H1 (cell line): ENCODE data around the gene ANAPC2. TPM values are rescaled to one million over a fixed set of nuclear protein-coding genes. Genes with fewer than 3 reads are reported as not detected.

Experiments
- CTCF ChIA-PET: fragments of 300-600 bp; sonication (Branson Sonifier 250); formaldehyde crosslinking; loops from one replicate; lab custom pipeline; 2021; ENCODE audit not compliant: partially characterized antibody; lab: Charles Lee
- POLR2A ChIA-PET: fragments of 300-600 bp; sonication (Branson Sonifier 250); formaldehyde crosslinking; loops from one replicate; lab custom pipeline; 2021; ENCODE audit warnings: inconsistent platforms; ENCODE audit not compliant: partially characterized antibody; lab: Charles Lee
- DNase-seq, 2 experiments: peaks; one replicate each; pipeline versions ENCODE4 v3.0.0 to v3.0.0-alpha.2; 2010 to 2022; ENCODE audit warnings: low spot score in 2 of 2, low read depth in 1 of 2, mixed read lengths in 1 of 2
- FAIRE-seq: peaks from 2 replicates; lab custom pipeline; 2011; peaks lifted over from hg19 to GRCh38; lab: Jason Lieb, UNC
- H2AFZ ChIP-seq: 2 replicates; pipeline ENCODE4 v1.8.1; 2012; ENCODE audit warnings: low read length, inconsistent platforms
- H2AK5ac ChIP-seq: 2 replicates; pipeline ENCODE4 v1.6.1; 2013; ENCODE audit warnings: low read depth, low read length
- H2BK120ac ChIP-seq: replicated peaks from 2 replicates; pipeline ENCODE3; 2013; ENCODE audit warnings: low read depth, low read length, inconsistent platforms
- H2BK12ac ChIP-seq: 2 replicates; pipeline ENCODE4 v1.6.1; 2013; ENCODE audit warnings: low read depth, low read length
- H2BK15ac ChIP-seq: 2 replicates; pipeline ENCODE4 v1.6.1; 2013; ENCODE audit warnings: low read length
- H2BK20ac ChIP-seq: 2 replicates; pipeline ENCODE4 v1.6.1; 2013; ENCODE audit warnings: low read length
- H2BK5ac ChIP-seq: 2 replicates; pipeline ENCODE4 v1.6.1; 2013; ENCODE audit warnings: low read depth, low read length
- H3K14ac ChIP-seq: 2 replicates; pipeline ENCODE4 v1.6.1; 2013; ENCODE audit warnings: inconsistent platforms; ENCODE audit not compliant: insufficient read length
- H3K18ac ChIP-seq: 2 replicates; pipeline ENCODE4 v1.6.1; 2013; ENCODE audit warnings: low read length; ENCODE audit errors: extremely low read depth
- H3K23ac ChIP-seq: 2 replicates; pipeline ENCODE4 v1.6.1; 2013; ENCODE audit warnings: inconsistent platforms; ENCODE audit not compliant: insufficient read length
- H3K23me2 ChIP-seq: 2 replicates; pipeline ENCODE4 v1.6.1; 2013; ENCODE audit warnings: low read depth, low read length
- H3K27ac ChIP-seq: 2 replicates; pipeline ENCODE4 v1.6.1; 2011; ENCODE audit warnings: low read depth, low read length, inconsistent platforms
- H3K27me3 ChIP-seq, 4 experiments: replicated peaks in 1 of 4; 1 replicate in 1 of 4; 2 replicates in 3 of 4; pipeline versions ENCODE4 v1.6.1 to v1.8.1; 2011 to 2013; ENCODE audit warnings: low read length in 3 of 4, mild to moderate bottlenecking in 3 of 4, inconsistent platforms in 2 of 4, mixed read lengths in 2 of 4, moderate library complexity in 1 of 4; ENCODE audit not compliant: control insufficient read depth in 3 of 4, insufficient read depth in 3 of 4; ENCODE audit errors: extremely low read depth in 1 of 4
- H3K36me3 ChIP-seq, 4 experiments: 2 replicates each; pipeline versions ENCODE4 v1.6.1 to v1.8.1; 2011 to 2013; ENCODE audit warnings: mild to moderate bottlenecking in 4 of 4, low read length in 3 of 4, moderate library complexity in 2 of 4, control low read depth in 1 of 4, inconsistent platforms in 1 of 4; ENCODE audit not compliant: insufficient read depth in 4 of 4, control insufficient read depth in 2 of 4
- H3K4ac ChIP-seq: replicated peaks from 2 replicates; pipeline ENCODE3; 2013; ENCODE audit warnings: low read length, low read depth, mixed read lengths, inconsistent platforms; ENCODE audit not compliant: insufficient read length
- H3K4me1 ChIP-seq, 4 experiments: replicated peaks in 1 of 4; 1 replicate in 1 of 4; 2 replicates in 3 of 4; pipeline versions ENCODE4 v1.6.1 to v1.8.1; 2011 to 2013; ENCODE audit warnings: low read length in 3 of 4, inconsistent platforms in 2 of 4, mixed read lengths in 1 of 4; ENCODE audit not compliant: insufficient read depth in 4 of 4, control insufficient read depth in 3 of 4
- H3K4me2 ChIP-seq, 2 experiments: 2 replicates each; pipeline versions ENCODE4 v1.6.1 to v1.8.1; 2011 to 2013; ENCODE audit warnings: low read depth in 2 of 2, low read length in 2 of 2, control low read depth in 1 of 2, inconsistent platforms in 1 of 2, mild to moderate bottlenecking in 1 of 2; ENCODE audit not compliant: insufficient read depth in 1 of 2
- H3K4me3 ChIP-seq, 4 experiments: fragments of 200-600, 300-600 bp in 1 of 4; sonication (generic), shearing (Covaris generic), sonication (Bioruptor Twin) in 1 of 4; 2 replicates each; pipeline versions ENCODE4 v1.5.1 to v1.8.1; 2011 to 2016; ENCODE audit warnings: low read length in 4 of 4, low read depth in 3 of 4, control low read depth in 2 of 4, inconsistent platforms in 2 of 4, mild to moderate bottlenecking in 2 of 4, mixed read lengths in 1 of 4, moderate library complexity in 1 of 4; ENCODE audit not compliant: insufficient read depth in 2 of 4; ENCODE audit errors: extremely low read depth in 1 of 4
- H3K56ac ChIP-seq: replicated peaks from 2 replicates; pipeline ENCODE3; 2013; ENCODE audit warnings: low read depth, mild to moderate bottlenecking, mixed read lengths, low read length, inconsistent platforms; ENCODE audit not compliant: insufficient read length
- H3K79me1 ChIP-seq: 2 replicates; pipeline ENCODE4 v1.6.1; 2013; ENCODE audit warnings: low read depth, low read length, control low read depth
- H3K79me2 ChIP-seq, 2 experiments: 2 replicates each; pipeline versions ENCODE4 v1.6.1 to v1.8.1; 2012 to 2013; ENCODE audit warnings: low read length in 2 of 2, mild to moderate bottlenecking in 2 of 2, inconsistent platforms in 1 of 2; ENCODE audit not compliant: insufficient read depth in 2 of 2, control insufficient read depth in 1 of 2
- H3K9ac ChIP-seq, 4 experiments: replicated peaks in 1 of 4; 1 replicate in 1 of 4; 2 replicates in 3 of 4; pipeline versions ENCODE4 v1.6.1 to v1.8.1; 2011 to 2013; ENCODE audit warnings: low read depth in 3 of 4, low read length in 3 of 4, control low read depth in 2 of 4, mild to moderate bottlenecking in 2 of 4, moderate library complexity in 2 of 4, inconsistent platforms in 1 of 4; ENCODE audit errors: extremely low read depth in 1 of 4
- H3K9me3 ChIP-seq, 2 experiments: 2 replicates each; pipeline versions ENCODE4 v1.6.1 to v1.8.1; 2012 to 2013; ENCODE audit warnings: mild to moderate bottlenecking in 2 of 2, moderate library complexity in 2 of 2, control low read depth in 1 of 2, inconsistent platforms in 1 of 2, low read depth in 1 of 2, low read length in 1 of 2, mixed read lengths in 1 of 2; ENCODE audit not compliant: insufficient read depth in 2 of 2
- H4K20me1 ChIP-seq, 2 experiments: replicated peaks in 1 of 2; 2 replicates each; pipeline versions ENCODE3 to v1.8.1; 2011 to 2013; ENCODE audit warnings: inconsistent platforms in 2 of 2, low read length in 2 of 2, mild to moderate bottlenecking in 1 of 2; ENCODE audit not compliant: insufficient read depth in 2 of 2, control insufficient read depth in 1 of 2
- H4K5ac ChIP-seq: 2 replicates; pipeline ENCODE4 v1.6.1; 2013; ENCODE audit warnings: low read length, low read depth, mixed read lengths, inconsistent platforms; ENCODE audit not compliant: insufficient read length
- H4K8ac ChIP-seq: 2 replicates; pipeline ENCODE4 v1.8.0; 2013; ENCODE audit warnings: mild to moderate bottlenecking, moderate library complexity, low read length, inconsistent platforms; ENCODE audit not compliant: insufficient read depth; ENCODE audit errors: extremely low read depth
- H4K91ac ChIP-seq: replicated peaks from 2 replicates; pipeline ENCODE3; 2013; ENCODE audit warnings: low read length, mixed read lengths, inconsistent platforms; ENCODE audit not compliant: insufficient read length
- CHD2 ChIP-seq: IDR thresholded peaks from 2 replicates; pipeline ENCODE4 v1.6.1; 2012; ENCODE audit warnings: low read length, improper control_type of control experiment
- EP300 ChIP-seq, 2 experiments: IDR thresholded peaks; 1 replicate in 1 of 2; 2 replicates in 1 of 2; pipeline ENCODE4 v1.6.1; 2011 to 2012; ENCODE audit warnings: low read depth in 2 of 2, low read length in 2 of 2, mild to moderate bottlenecking in 2 of 2, borderline replicate concordance in 1 of 2, inconsistent platforms in 1 of 2, moderate library complexity in 1 of 2
- EZH2 ChIP-seq: fragments of 200-600 bp; sonication (generic); IDR thresholded peaks from 2 replicates; pipeline ENCODE4 v1.7.1; 2012; ENCODE audit warnings: low read depth, mild to moderate bottlenecking, moderate library complexity, low read length, inconsistent platforms; ENCODE audit not compliant: severe bottlenecking
- KDM4A ChIP-seq: IDR thresholded peaks from one replicate; pipeline ENCODE4 v1.7.1; 2012; ENCODE audit warnings: low read depth, mild to moderate bottlenecking, moderate library complexity, low read length, inconsistent platforms; ENCODE audit not compliant: severe bottlenecking
- KDM5A ChIP-seq: fragments of 200-600 bp; IDR thresholded peaks from 2 replicates; pipeline ENCODE4 v1.7.1; 2012; ENCODE audit warnings: mild to moderate bottlenecking, low read length, inconsistent platforms, mixed read lengths
- PHF8 ChIP-seq: fragments of 200-600 bp; sonication (generic); conservative IDR thresholded peaks from 2 replicates; pipeline ENCODE4 v1.7.1; 2012; ENCODE audit warnings: low read depth, mild to moderate bottlenecking, inconsistent platforms, low read length, moderate library complexity
- RXRA ChIP-seq: IDR thresholded peaks from 2 replicates; pipeline ENCODE4 v1.6.1; 2011; ENCODE audit warnings: low read depth, mild to moderate bottlenecking, low read length, moderate library complexity; ENCODE audit not compliant: insufficient read depth
- SIX5 ChIP-seq: IDR thresholded peaks from 2 replicates; pipeline ENCODE4 v1.6.1; 2011; ENCODE audit warnings: mild to moderate bottlenecking, low read depth, low read length
- TAF1 ChIP-seq: IDR thresholded peaks from 2 replicates; pipeline ENCODE4 v1.6.1; 2011; ENCODE audit warnings: mild to moderate bottlenecking, low read depth, low read length
- TBP ChIP-seq: IDR thresholded peaks from 2 replicates; pipeline ENCODE4 v1.6.1; 2011; ENCODE audit warnings: low read depth, low read length, improper control_type of control experiment
- ZNF274 ChIP-seq: IDR thresholded peaks from 2 replicates; pipeline ENCODE4 v1.7.0; 2012; ENCODE audit warnings: low read length, borderline replicate concordance; ENCODE audit errors: extremely low read depth
- whole genome bisulfite sequencing, 2 experiments: shearing (Covaris generic) in 1 of 2; methylation state at CpG; one replicate each; pipeline versions ENCODE4 v1.1.6 to v1.1.7; 2013 to 2015; ENCODE audit warnings: low lambda C conversion rate in 2 of 2, mixed read lengths in 2 of 2, inconsistent platforms in 1 of 2, low coverage in 1 of 2, missing lambda C conversion rate in 1 of 2; ENCODE audit not compliant: insufficient replicate concordance in 2 of 2, insufficient coverage in 1 of 2, insufficient read length in 1 of 2; ENCODE audit errors: extremely low coverage in 1 of 2, missing lambda C conversion rate in 1 of 2; 5-methylcytosine and 5-hydroxymethylcytosine counted together
- polyA plus RNA-seq, 7 experiments: library from polyadenylated mRNA; depleted of rRNA in 3 of 7; stranded (reverse) in 5 of 7; unstranded in 2 of 7; fragments of >200 nt in 5 of 7; fragments of 200-250 nt in 2 of 7; gene quantifications; 1 replicate in 5 of 7; 2 replicates in 1 of 7; 4 replicates in 1 of 7; pipeline versions ENCODE4 v1.2.1 to v1.2.3, GENCODE V29; 2011 to 2013; ENCODE audit warnings: missing spikeins in 2 of 7, mixed read lengths in 2 of 7
- total RNA-seq: library from RNA; stranded (reverse); fragmentation: NEBNext Ultra II Directional; extraction: Animal tissue kit (Norgen Biotek cat#: 25700); gene quantifications from 2 replicates; pipeline ENCODE4 v1.2.1, GENCODE V29; 2021

ANAPC2 gene
- total and polyA plus RNA-seq, 2 of the 8 experiments (the other 6 are each of a cell fraction or from before 2014, with no cell fraction given), result 30.2 to 37.7 TPM

GRCh38 chr9:137200311-137201204 lies 12.2 kb upstream of the ANAPC2 start, which contains the start of gene TPRN:
Gene TPRN (minus strand): TSS chr9:137200741. CDS start chr9:137200711, 30 bp downstream.
- peak within 1 kb of the TSS; percentile 35 to 71 (median 62) for H3K9ac ChIP-seq
- peak within 1 kb of the TSS; percentile 76 to 88 for H3K4me2 ChIP-seq
- ChIA-PET POLR2A (interaction anchor here (0.6 to 69.9 kb wide), 13 partner anchors 11 to 114 kb away, joined by 3 to 1462 read pairs (median 6); partner anchors contain the start of genes ANAPC2, CYSRT1, MAN1B1 and NELFB), CTCF (interaction anchor here (0.6 to 4.4 kb wide), 9 partner anchors 10 to 154 kb away, joined by 3 to 19 read pairs (median 4); partner anchors contain the start of genes NPDC1 and RNF224)
- peaks cover 13% of the 10 kb centered on the region for H3K23me2 ChIP-seq
- no peaks in the 10 kb centered on the region for H3K27me3 ChIP-seq
- H2AK5ac ChIP-seq, result no peak within 1 kb of the TSS
- peak within 1 kb of the TSS; percentile 54 for H2BK120ac ChIP-seq
- peak within 1 kb of the TSS; percentile 100 for H4K5ac ChIP-seq
- DNase-seq (peak; percentile 96 to 97), FAIRE-seq (no peak)
- peaks cover 8 to 28% (median 18%) of the 10 kb centered on the region in 4 experiments for H3K4me1 ChIP-seq
- no peak within 1 kb of the TSS for H2BK20ac ChIP-seq
- peaks cover 0 to 44% of the 10 kb centered on the region in 2 experiments; a peak in 3 of 4 replicates for H3K79me2 ChIP-seq
- H2BK5ac ChIP-seq, result peak within 1 kb of the TSS; percentile 98
- H3K9me3 ChIP-seq, result no peaks in the 10 kb centered on the region
- H4K8ac ChIP-seq, result peak within 1 kb of the TSS; percentile 86
- peak within 1 kb of the TSS; percentile 99 for H4K91ac ChIP-seq
- peaks cover 26% of the 10 kb centered on the region for H3K79me1 ChIP-seq
- 1% methylated on average over 40 of the region's 118 CpGs; no CpG with 5 or more reads in 1 of the 2 experiments for WGBS, 2 experiments
- no peak within 1 kb of the TSS; the same call in 1 of the 2 replicates for H3K27ac ChIP-seq
- no peak within 1 kb of the TSS for H2BK12ac ChIP-seq
- H3K18ac ChIP-seq, result peak within 1 kb of the TSS; percentile 99
- H3K36me3 ChIP-seq, result no peaks in the 10 kb centered on the region
- H3K56ac ChIP-seq, result peak within 1 kb of the TSS; percentile 77
- no peak within 1 kb of the TSS for H3K23ac ChIP-seq
- H3K14ac ChIP-seq, result no peak within 1 kb of the TSS
- peak within 1 kb of the TSS; percentile 64 to 78 (median 69) for H3K4me3 ChIP-seq
- H3K4ac ChIP-seq, result peak within 1 kb of the TSS; percentile 91
- no peak within 1 kb of the TSS for H2BK15ac ChIP-seq
- H4K20me1 ChIP-seq, result peaks cover 0 to 23% of the 10 kb centered on the region in 2 experiments
- H2AFZ ChIP-seq, result no peak within 1 kb of the TSS
- TF ChIP-seq TBP, result peak; percentile 91
- TF ChIP-seq TAF1, result peak; percentile 99
- TF ChIP-seq ZNF274, result no peak
- TF ChIP-seq EZH2, result no peak
- TF ChIP-seq SIX5, result no peak
- TF ChIP-seq EP300 (IDR thresholded peaks at IDR 0.05; ENCODE audit: borderline replicate concordance in 1 of 2, low read depth in 2 of 2, low read length in 2 of 2), result no peak
- no peak for TF ChIP-seq KDM5A
- TF ChIP-seq KDM4A, result peak; percentile 22
- peak; percentile 71 for TF ChIP-seq PHF8
- TF ChIP-seq RXRA, result no peak
- TF ChIP-seq CHD2, result peak; percentile 83
